ENCODE measurements around the gene ZNF415.
"Not testable (repeated sequence)": the region's sequence is repeated elsewhere in the genome, so short reads cannot be mapped to it uniquely, and the experiment has no call there.

DNA sequence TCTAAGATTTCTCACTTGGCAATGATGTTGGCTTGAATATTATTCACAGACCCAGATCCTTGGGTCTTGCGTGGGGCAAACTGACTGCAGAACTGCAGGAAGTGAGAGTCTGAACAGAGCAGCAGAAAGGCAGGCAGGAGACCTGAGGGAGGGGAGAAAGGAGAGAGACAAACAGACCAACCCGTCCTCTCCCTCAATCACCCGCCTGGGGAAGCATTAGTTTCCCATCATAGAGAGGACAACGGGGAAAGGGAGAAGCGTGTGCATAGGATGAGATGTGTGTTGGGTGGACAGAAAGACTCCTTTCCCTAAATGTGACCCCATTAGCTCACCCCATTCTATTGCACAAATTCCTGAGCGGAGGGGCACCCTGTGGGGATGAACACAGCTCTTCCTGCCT is 36.1 kb downstream of the ZNF415 start:
- TF ChIP-seq, protein P1, sequence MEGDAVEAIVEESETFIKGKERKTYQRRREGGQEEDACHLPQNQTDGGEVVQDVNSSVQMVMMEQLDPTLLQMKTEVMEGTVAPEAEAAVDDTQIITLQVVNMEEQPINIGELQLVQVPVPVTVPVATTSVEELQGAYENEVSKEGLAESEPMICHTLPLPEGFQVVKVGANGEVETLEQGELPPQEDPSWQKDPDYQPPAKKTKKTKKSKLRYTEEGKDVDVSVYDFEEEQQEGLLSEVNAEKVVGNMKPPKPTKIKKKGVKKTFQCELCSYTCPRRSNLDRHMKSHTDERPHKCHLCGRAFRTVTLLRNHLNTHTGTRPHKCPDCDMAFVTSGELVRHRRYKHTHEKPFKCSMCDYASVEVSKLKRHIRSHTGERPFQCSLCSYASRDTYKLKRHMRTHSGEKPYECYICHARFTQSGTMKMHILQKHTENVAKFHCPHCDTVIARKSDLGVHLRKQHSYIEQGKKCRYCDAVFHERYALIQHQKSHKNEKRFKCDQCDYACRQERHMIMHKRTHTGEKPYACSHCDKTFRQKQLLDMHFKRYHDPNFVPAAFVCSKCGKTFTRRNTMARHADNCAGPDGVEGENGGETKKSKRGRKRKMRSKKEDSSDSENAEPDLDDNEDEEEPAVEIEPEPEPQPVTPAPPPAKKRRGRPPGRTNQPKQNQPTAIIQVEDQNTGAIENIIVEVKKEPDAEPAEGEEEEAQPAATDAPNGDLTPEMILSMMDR (conservative IDR thresholded peaks at IDR 0.05 in 1 of 2, IDR thresholded peaks at IDR 0.05 in 1 of 2; ENCODE audit: low read depth in 1 of 2, low read length in 2 of 2) = not testable (repeated sequence)
- TF ChIP-seq EZH2 (IDR thresholded peaks at IDR 0.05; ENCODE audit: low read length, missing control alignments) = not testable (repeated sequence)
